ENCODE data around the gene NXNL1.
A peak's percentile ranks its signal among the peaks of the same experiment; 100 is the strongest.

NXNL1 gene

GRCh38 chr19:17470068-17470841 is 9.5 kb upstream of the NXNL1 start, which contains the start of gene SLC27A1 (continued):
- no peak for TF ChIP-seq ZNF148 (tag by site-specific recombination; IDR thresholded peaks at IDR 0.05; ENCODE audit: borderline replicate concordance)
- 0 out of 2 replicates have a peak, but pooled peaks have one; percentile 42 for TF ChIP-seq ZNF561 (tag by site-specific recombination; IDR thresholded peaks at IDR 0.05; ENCODE audit: borderline replicate concordance)
- no peak for TF ChIP-seq ZNF311 (tag by site-specific recombination; IDR thresholded peaks at IDR 0.05; ENCODE audit: borderline replicate concordance)
- TF ChIP-seq ZNF639 (tag by site-specific recombination; IDR thresholded peaks at IDR 0.05) = no peak
- no peak for TF ChIP-seq HIC1 (tag by site-specific recombination; IDR thresholded peaks at IDR 0.05)
- peak; percentile 75 for TF ChIP-seq KLF16 (tag by site-specific recombination; IDR thresholded peaks at IDR 0.05)
- TF ChIP-seq ELK4 (IDR thresholded peaks at IDR 0.05; ENCODE audit: borderline replicate concordance, low read depth, low read length) = no peak
- TF ChIP-seq ZNF2 (tag by site-specific recombination; IDR thresholded peaks at IDR 0.05) = no peak
- no peak for TF ChIP-seq ZNF623 (tag by site-specific recombination; IDR thresholded peaks at IDR 0.05)
- 0 out of 2 replicates have a peak, but pooled peaks have one; percentile 41 for TF ChIP-seq KLF9 (tag by site-specific recombination; IDR thresholded peaks at IDR 0.05; ENCODE audit: low read depth)
- no peak for TF ChIP-seq ZNF501 (tag by site-specific recombination; IDR thresholded peaks at IDR 0.05)
- peak; percentile 79 for TF ChIP-seq SP3 (tag by site-specific recombination; IDR thresholded peaks at IDR 0.05)
- peak; percentile 88 for TF ChIP-seq KLF10 (tag by site-specific recombination; IDR thresholded peaks at IDR 0.05)
- TF ChIP-seq ZNF174 (tag by site-specific recombination; IDR thresholded peaks at IDR 0.05) = no peak
- peak; percentile 72 for TF ChIP-seq ZFHX2 (tag by site-specific recombination; conservative IDR thresholded peaks at IDR 0.05)
- peak; percentile 97 for TF ChIP-seq ZBTB8A (tag by site-specific recombination; IDR thresholded peaks at IDR 0.05)
- no peak for TF ChIP-seq ZNF362 (tag by site-specific recombination; IDR thresholded peaks at IDR 0.05)
- no peak for TF ChIP-seq ZNF112 (tag by site-specific recombination; IDR thresholded peaks at IDR 0.05)
- peak; percentile 18; the same call in 1 of the 2 replicates for TF ChIP-seq ZBTB20 (tag by site-specific recombination; IDR thresholded peaks at IDR 0.05)
- peak; percentile 89 for TF ChIP-seq ZNF335 (tag by site-specific recombination; conservative IDR thresholded peaks at IDR 0.05)
- peak; percentile 70 for TF ChIP-seq GLIS1 (tag by site-specific recombination; IDR thresholded peaks at IDR 0.05)
- peak; percentile 51; the same call in 1 of the 2 replicates for TF ChIP-seq PATZ1 (tag by site-specific recombination; IDR thresholded peaks at IDR 0.05)
- no peak for TF ChIP-seq OVOL3 (tag by site-specific recombination; IDR thresholded peaks at IDR 0.05)

Measured in HEK293 (cell line).